ENCODE data around the gene GBGT1. TPM values are rescaled to one million over a fixed set of nuclear protein-coding genes. Genes with fewer than 3 reads are reported as not detected.

Gene GBGT1
- total RNA-seq, 1 donor from 2014 or later, result 1.3 TPM

DNA sequence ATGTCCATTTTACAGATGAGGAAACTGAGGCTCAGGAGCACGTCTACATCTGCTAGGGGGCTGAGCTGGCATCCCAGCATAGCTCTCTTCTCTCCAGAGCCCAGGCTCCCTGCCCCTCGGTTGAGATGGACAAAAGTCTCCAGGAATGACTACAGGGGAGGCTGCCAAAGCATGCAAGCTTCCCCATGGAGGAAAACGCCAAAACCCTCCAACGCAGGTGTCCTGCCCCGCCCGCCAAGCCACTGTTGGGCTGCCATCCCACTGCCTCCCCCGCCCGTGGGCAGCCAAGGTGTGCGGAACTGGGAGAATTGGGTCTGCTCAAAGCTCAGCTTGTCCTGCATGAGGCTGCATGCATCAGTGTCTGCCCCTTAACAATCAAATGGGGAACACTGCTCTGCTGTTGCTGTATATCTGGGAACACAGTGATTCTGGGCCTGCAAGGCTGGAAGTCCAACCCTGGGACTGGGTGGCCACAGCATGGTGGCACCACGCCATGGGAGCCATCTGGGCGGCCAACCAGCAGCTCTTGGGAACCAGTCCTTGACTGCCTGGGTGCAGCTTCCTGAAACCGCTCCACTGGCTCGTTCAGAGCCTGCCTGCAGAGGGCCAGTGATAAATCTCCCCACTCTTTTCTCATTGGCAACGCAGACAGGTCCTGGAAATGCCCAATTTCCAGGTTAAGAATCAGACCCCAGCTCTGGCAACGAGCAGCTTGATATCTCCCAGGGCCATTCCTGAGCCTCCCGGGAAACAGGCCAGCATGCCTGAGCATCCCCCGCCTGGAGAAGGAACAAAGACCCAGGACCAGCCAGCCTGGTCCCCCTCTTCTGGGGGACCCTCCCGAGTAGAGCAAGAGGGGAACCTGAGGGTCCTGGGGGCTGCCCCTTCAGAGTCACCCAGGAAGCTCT is 46.2 kb downstream of the GBGT1 start:
- no peaks in the 10 kb centered on the region for H3K36me3 Mint-ChIP-seq (ENCODE audit: unreplicated experiment)
- peak overlapping the region; percentile 94 for H3K4me3 Mint-ChIP-seq (ENCODE audit: unreplicated experiment)
- no peak for DNase-seq
- peaks cover 63% of the 10 kb centered on the region for H3K27me3 Mint-ChIP-seq (ENCODE audit: unreplicated experiment)
- H3K4me1 Mint-ChIP-seq (ENCODE audit: low read depth, unreplicated experiment), result peaks cover 48% of the 10 kb centered on the region
- peaks cover 56% of the 10 kb centered on the region for H3K9me3 Mint-ChIP-seq (ENCODE audit: unreplicated experiment)
- peak overlapping the region; percentile 100 for H3K27ac Mint-ChIP-seq (ENCODE audit: unreplicated experiment)
- no peak for TF ChIP-seq CTCF (IDR thresholded peaks at IDR 0.05; ENCODE audit: partially characterized antibody, unreplicated experiment)

DNA sequence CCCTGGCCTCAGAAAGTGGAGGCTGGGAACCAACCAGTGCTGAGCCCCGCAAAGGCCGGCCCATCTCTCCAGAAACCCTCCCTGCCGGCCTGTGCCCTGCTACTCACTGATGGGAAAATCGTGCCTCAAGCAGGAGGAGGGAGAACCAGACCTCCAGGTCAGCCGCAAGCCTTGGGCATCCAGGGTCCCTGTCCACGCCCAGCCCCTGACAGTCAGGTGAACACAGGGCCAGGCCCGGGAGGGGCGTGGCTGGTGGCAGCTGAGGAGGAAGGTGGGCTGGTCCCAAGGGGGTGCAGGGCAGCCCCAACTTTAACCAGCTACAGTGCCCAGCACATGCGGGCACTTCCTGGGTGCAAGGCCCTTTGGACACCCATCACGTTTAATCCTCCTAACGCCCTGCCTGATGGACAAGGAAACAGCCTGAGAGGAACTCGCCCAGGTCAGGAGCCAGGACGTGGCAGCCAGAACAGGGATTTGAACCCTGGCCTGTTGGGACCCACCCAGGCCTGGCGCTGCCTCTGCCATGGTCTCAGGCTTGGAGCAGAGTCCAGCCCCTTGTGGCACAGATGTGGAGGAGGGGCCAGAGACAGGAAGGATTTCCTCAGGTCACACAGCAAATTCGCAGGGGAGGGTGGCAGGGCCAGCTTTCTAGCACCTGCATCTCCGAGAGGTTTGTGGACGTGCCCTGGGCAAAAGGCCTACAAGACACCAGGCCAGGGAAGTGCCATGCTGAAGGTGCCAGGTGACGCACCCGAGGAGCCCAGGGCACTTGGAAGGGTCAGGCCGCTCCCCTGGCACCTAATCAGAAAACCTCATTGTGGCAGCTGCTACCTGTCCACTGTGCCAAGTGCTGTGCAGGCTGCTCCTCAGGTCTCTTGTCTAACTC is 47.1 kb downstream of the GBGT1 start:
- no peak for DNase-seq
- peak overlapping the region; percentile 99 for H3K27ac Mint-ChIP-seq (ENCODE audit: unreplicated experiment)
- H3K36me3 Mint-ChIP-seq (ENCODE audit: unreplicated experiment), result no peaks in the 10 kb centered on the region
- peaks cover 40% of the 10 kb centered on the region for H3K4me1 Mint-ChIP-seq (ENCODE audit: low read depth, unreplicated experiment)
- H3K9me3 Mint-ChIP-seq (ENCODE audit: unreplicated experiment), result peaks cover 56% of the 10 kb centered on the region
- peak overlapping the region; percentile 94 for H3K4me3 Mint-ChIP-seq (ENCODE audit: unreplicated experiment)
- H3K27me3 Mint-ChIP-seq (ENCODE audit: unreplicated experiment), result peaks cover 54% of the 10 kb centered on the region
- no peak for TF ChIP-seq CTCF (IDR thresholded peaks at IDR 0.05; ENCODE audit: partially characterized antibody, unreplicated experiment)

- no peak for TF ChIP-seq CTCF (IDR thresholded peaks at IDR 0.05; ENCODE audit: partially characterized antibody, unreplicated experiment)
- DNase-seq, result no peak
- Mint-ChIP-seq H3K27ac (ENCODE audit: unreplicated experiment) (peak overlapping the region; percentile 99), H3K9me3 (ENCODE audit: unreplicated experiment) (peaks cover 53% of the 10 kb centered on the region), H3K36me3 (ENCODE audit: unreplicated experiment) (no peaks in the 10 kb centered on the region), H3K4me3 (ENCODE audit: unreplicated experiment) (peak overlapping the region; percentile 77), H3K27me3 (ENCODE audit: unreplicated experiment) (peaks cover 52% of the 10 kb centered on the region), H3K4me1 (ENCODE audit: low read depth, unreplicated experiment) (peaks cover 39% of the 10 kb centered on the region)
Observed at GRCh38 chr9:133115604-133116345, 47.9 kb downstream of the GBGT1 start.

GRCh38 chr9:133114886-133115603 is 48.7 kb downstream of the GBGT1 start:
- Mint-ChIP-seq H3K27ac (ENCODE audit: unreplicated experiment) (peak overlapping the region; percentile 99), H3K36me3 (ENCODE audit: unreplicated experiment) (no peaks in the 10 kb centered on the region), H3K4me3 (ENCODE audit: unreplicated experiment) (peak overlapping the region; percentile 77), H3K4me1 (ENCODE audit: low read depth, unreplicated experiment) (peaks cover 39% of the 10 kb centered on the region), H3K9me3 (ENCODE audit: unreplicated experiment) (peaks cover 47% of the 10 kb centered on the region), H3K27me3 (ENCODE audit: unreplicated experiment) (peaks cover 49% of the 10 kb centered on the region)
- no peak for DNase-seq
- TF ChIP-seq CTCF (IDR thresholded peaks at IDR 0.05; ENCODE audit: partially characterized antibody, unreplicated experiment), result no peak

Data from glutamatergic neuron (in vitro differentiated cells).